Sigmoid colon (tissue), 7 donors: ENCODE measurements around the gene C1orf74. TPM values are rescaled to one million over a fixed set of nuclear protein-coding genes. Genes with fewer than 3 reads are reported as not detected.

Source experiments
- DNase-seq: peaks from one replicate; pipeline ENCODE4 v3.0.0-alpha.2; 2019
- H3K27ac ChIP-seq, 4 donors: fragments of 200-600 bp; sonication (generic); one replicate each; pipeline ENCODE4 v1.5.1; 2016 to 2019; ENCODE audit warnings: mild to moderate bottlenecking in 1 of 4
- H3K27me3 ChIP-seq, 3 donors: fragments of 200-600 bp; sonication (generic); one replicate each; pipeline ENCODE4 v1.5.1; 2019; ENCODE audit warnings: mild to moderate bottlenecking in 1 of 3
- H3K36me3 ChIP-seq, 4 donors: fragments of 200-600 bp; sonication (generic); one replicate each; pipeline ENCODE4 v1.5.1; 2016 to 2019
- H3K4me1 ChIP-seq, 4 donors: fragments of 200-600 bp; sonication (generic); one replicate each; pipeline ENCODE4 v1.5.1; 2017 to 2019
- H3K4me3 ChIP-seq, 4 donors: fragments of 200-600 bp; sonication (generic); one replicate each; pipeline ENCODE4 v1.5.1; 2017 to 2019; ENCODE audit warnings: mild to moderate bottlenecking in 2 of 4, moderate library complexity in 1 of 4
- H3K9me3 ChIP-seq, 4 donors: fragments of 200-600 bp in 3 of 4; sonication (generic) in 3 of 4; one replicate each; pipeline versions ENCODE4 v1.5.1 to v1.6.1; 2013 to 2019
- CTCF ChIP-seq, 4 experiments: fragments of 450-650 bp in 3 of 4; fragments of 200-600 bp in 1 of 4; IDR thresholded peaks; one replicate each; pipeline ENCODE4 v1.5.1; 2016 to 2019; ENCODE audit warnings: antibody characterized with exemption in 4 of 4, mild to moderate bottlenecking in 3 of 4, moderate library complexity in 2 of 4
- EP300 ChIP-seq, 4 donors: sonication (generic); formaldehyde crosslinking; IDR thresholded peaks; one replicate each; pipeline ENCODE4 v1.6.1; 2017; ENCODE audit warnings: antibody characterized with exemption in 4 of 4
- POLR2A ChIP-seq, 2 donors: fragments of 450-650 bp; IDR thresholded peaks; one replicate each; pipeline ENCODE4 v1.6.1; 2016; ENCODE audit warnings: antibody characterized with exemption in 2 of 2, mild to moderate bottlenecking in 2 of 2, moderate library complexity in 2 of 2
- POLR2AphosphoS5 ChIP-seq, 4 donors: sonication (generic); formaldehyde crosslinking; IDR thresholded peaks; one replicate each; pipeline ENCODE4 v1.6.1; 2017; ENCODE audit warnings: antibody characterized with exemption in 4 of 4
- WGBS, 2 donors: extraction: QIAGEN DNeasy Blood & Tissue Kit; methylation state at CpG; one replicate each; pipeline ENCODE4 v1.1.7; 2013; 5-methylcytosine and 5-hydroxymethylcytosine counted together
- intact Hi-C: fragments of 100-400 bp; cut with DNase I; formaldehyde crosslinking; loops from one replicate; pipeline ENCODE4 v1.15.1; 2023
- polyA plus RNA-seq, 3 donors: library from polyadenylated mRNA; stranded (reverse); fragments of 200-250 nt; gene quantifications; one replicate each; pipeline ENCODE4 v1.2.3, GENCODE V29; 2013
- total RNA-seq, 4 donors: library from RNA; depleted of rRNA; stranded (reverse); fragments of >200 nt; gene quantifications; one replicate each; pipeline ENCODE4 v1.1.0, GENCODE V29; 2016
- donor health status: healthy with polysubstance abuse.
- donor health status: Bipolar disorder and iron deficiency.
- donor health status: healthy.

Gene C1orf74
- total and polyA plus RNA-seq, 7 donors, result 0.28 to 1.8 (median 1.2) TPM

DNA sequence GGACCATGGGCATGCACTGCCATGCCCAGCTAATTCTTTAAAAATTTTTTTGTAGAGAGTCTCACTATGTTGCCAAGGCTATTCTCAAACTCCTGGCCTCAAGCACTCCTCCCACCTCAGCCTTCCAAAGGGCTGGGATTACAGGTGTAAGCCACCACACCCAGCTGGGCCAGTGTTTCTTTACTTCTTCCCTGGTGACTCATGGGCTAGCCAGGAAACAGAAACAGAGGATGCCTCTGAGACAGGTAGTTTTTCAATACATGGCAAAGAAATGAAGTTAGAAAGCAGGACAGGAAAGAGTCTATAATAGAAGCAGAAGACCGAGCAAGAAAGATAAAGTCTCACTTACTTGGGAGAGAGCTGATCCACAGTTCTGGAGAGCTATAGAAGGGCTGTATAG is 7.6 kb upstream of the C1orf74 start:
- intact Hi-C loops, result no loop called here
- no peaks in the 10 kb centered on the region for H3K27me3 ChIP-seq
- WGBS, 2 donors, result 25 to 43% methylated on average over 1 of the region's 1 CpG
- TF ChIP-seq POLR2A (IDR thresholded peaks at IDR 0.05) (no peak), POLR2AphosphoS5 (IDR thresholded peaks at IDR 0.05) (no peak), EP300 (IDR thresholded peaks at IDR 0.05) (no peak)
- H3K27ac ChIP-seq, result no peak overlapping the region
- no peak for DNase-seq
- H3K4me1 ChIP-seq, result peaks cover 0 to 17% (median 15%) of the 10 kb centered on the region in 4 donors
- H3K36me3 ChIP-seq, result no peaks in the 10 kb centered on the region
- no peaks in the 10 kb centered on the region for H3K9me3 ChIP-seq
- H3K4me3 ChIP-seq, result no peak overlapping the region

DNA sequence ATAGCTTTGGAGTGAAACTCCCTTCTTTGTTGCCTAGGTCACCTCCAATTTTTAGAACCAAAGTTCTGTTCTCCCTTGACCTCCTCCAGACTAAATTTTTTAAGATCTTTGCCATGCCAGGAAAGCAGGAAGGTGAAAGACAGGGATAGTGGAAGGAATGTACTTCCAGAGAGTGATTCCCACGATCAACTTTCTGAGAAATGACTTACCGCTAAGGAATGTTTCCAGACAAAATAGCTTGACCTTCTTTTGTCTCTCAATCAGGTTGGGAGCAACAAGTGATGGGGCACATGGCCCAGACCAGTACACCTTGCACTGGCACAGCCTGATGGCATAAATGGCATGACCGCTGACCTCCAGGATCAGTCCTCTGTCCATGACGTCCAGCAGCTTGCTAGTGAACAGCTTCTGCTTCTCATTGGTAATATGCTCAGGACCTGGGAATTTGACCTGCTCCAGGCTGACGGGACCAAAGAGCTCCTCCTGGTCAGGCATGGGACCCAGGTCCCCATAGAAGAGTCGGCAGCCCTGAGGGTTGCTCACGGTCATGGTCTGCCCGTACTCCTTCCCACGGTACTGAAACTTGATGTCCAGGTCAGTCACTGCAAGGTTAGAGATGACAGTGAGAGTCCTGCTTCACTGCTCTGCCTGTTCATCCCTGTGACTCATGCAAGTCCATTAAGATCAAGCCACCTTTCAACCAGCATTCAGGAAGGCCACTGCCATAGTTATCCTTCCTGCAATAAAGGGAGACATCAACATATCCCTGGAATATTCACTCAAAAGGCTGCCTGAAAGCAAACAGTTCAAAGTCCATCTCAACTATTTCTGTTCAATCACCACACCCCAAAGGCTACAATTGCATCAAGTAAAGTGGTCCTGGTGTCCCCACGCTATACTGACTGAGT is 6.2 kb upstream of the C1orf74 start:
- TF ChIP-seq POLR2AphosphoS5 (IDR thresholded peaks at IDR 0.05) (no peak), EP300 (IDR thresholded peaks at IDR 0.05) (no peak), CTCF (IDR thresholded peaks at IDR 0.05) (no peak), POLR2A (IDR thresholded peaks at IDR 0.05) (no peak)
- Histone ChIP-seq H3K4me3 (no peak overlapping the region), H3K27ac (no peak overlapping the region), H3K4me1 (peaks cover 0 to 19% (median 17%) of the 10 kb centered on the region in 4 donors), H3K36me3 (no peaks in the 10 kb centered on the region), H3K27me3 (no peaks in the 10 kb centered on the region), H3K9me3 (no peaks in the 10 kb centered on the region)
- intact Hi-C loops, result no loop called here
- 80 to 90% methylated on average over 10 of the region's 10 CpGs for WGBS, 2 donors
- no peak for DNase-seq

DNA sequence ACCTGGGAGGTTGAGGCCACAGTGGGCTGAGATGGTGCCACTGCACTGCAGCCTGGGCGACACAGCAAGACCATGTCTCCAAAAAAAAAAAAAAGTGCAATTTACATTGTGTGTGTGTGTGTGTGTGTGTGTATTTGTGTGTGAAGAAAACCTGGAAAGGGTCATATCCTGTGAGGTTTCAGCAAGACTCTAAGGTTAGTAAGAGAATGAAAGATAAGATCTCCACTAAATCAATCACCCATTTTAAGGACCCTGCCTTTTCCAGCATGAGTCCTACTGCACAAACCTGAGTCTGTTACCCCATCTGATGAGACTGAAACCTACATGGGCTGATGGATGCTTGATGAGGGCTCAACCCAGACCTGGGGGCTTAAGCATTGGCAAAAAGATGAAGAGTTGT is 4.9 kb upstream of the C1orf74 start:
- intact Hi-C loops, result no loop called here
- H3K9me3 ChIP-seq, result no peaks in the 10 kb centered on the region
- no peaks in the 10 kb centered on the region for H3K36me3 ChIP-seq
- TF ChIP-seq POLR2A (IDR thresholded peaks at IDR 0.05) (no peak), EP300 (IDR thresholded peaks at IDR 0.05) (no peak), CTCF (IDR thresholded peaks at IDR 0.05) (no peak), POLR2AphosphoS5 (IDR thresholded peaks at IDR 0.05) (no peak)
- H3K27ac ChIP-seq, result no peak overlapping the region
- peaks cover 0 to 19% (median 17%) of the 10 kb centered on the region in 4 donors for H3K4me1 ChIP-seq
- no peak for DNase-seq
- 89 to 98% methylated on average over 1 of the region's 1 CpG for WGBS, 2 donors
- H3K4me3 ChIP-seq, result no peak overlapping the region
- no peaks in the 10 kb centered on the region for H3K27me3 ChIP-seq

DNA sequence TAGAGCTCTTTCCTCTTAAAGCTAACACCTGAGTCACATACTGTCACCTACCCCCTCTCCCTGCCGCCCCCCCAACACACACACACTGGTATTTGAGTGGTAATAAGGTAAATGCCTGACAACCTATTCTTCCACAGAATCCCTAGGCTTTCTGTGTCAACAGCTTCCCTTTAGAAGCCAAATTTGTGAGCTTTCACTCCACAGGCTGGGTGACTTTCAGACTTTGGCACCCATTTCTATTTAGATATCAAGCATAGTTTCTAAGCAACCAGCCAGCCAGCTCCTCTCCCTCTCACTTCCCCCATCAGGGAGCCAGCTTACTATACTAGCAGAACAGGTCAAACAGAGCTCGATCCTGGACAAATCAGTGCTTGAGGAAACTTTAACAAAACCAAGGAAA is 3.2 kb upstream of the C1orf74 start:
- DNase-seq, result peak; percentile 79
- H3K27ac ChIP-seq, result peak overlapping the region; percentile 66 to 86 (median 81)
- H3K4me3 ChIP-seq, result no peak overlapping the region
- H3K9me3 ChIP-seq, result no peaks in the 10 kb centered on the region
- TF ChIP-seq CTCF (IDR thresholded peaks at IDR 0.05), result no peak
- TF ChIP-seq EP300 (IDR thresholded peaks at IDR 0.05), result no peak
- no peak for TF ChIP-seq POLR2A (IDR thresholded peaks at IDR 0.05)
- no peak for TF ChIP-seq POLR2AphosphoS5 (IDR thresholded peaks at IDR 0.05)
- H3K36me3 ChIP-seq, result no peaks in the 10 kb centered on the region
- intact Hi-C loops, result no loop called here
- WGBS, 2 donors, result 13 to 57% methylated on average over 2 of the region's 2 CpGs
- H3K27me3 ChIP-seq, result no peaks in the 10 kb centered on the region
- peaks cover 0 to 28% (median 27%) of the 10 kb centered on the region in 4 donors for H3K4me1 ChIP-seq

DNA sequence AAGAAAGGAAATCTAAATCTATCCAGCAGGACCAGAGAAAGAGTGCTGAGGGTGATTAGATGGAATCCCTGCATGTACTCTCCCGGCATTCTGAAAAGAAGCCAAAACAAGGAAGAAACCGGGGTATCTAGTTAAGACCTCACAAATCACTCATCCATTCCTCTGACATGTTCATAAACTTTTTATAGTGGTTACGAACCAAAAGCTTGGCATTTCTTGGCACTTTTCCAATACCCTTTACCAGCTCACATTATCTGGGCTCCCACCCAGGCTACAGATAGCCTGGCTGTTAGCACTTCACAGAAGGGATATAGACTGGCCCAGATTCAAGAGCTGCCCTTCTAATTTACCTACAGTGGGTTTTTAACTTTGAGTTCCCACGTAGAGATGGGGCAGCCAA is 1.8 kb upstream of the C1orf74 start:
- no peaks in the 10 kb centered on the region for H3K9me3 ChIP-seq
- no peaks in the 10 kb centered on the region for H3K27me3 ChIP-seq
- intact Hi-C loops, result no loop called here
- H3K27ac ChIP-seq, result peak overlapping the region; percentile 66 to 86 (median 81)
- 26 to 50% methylated on average over 4 of the region's 4 CpGs for WGBS, 2 donors
- H3K4me3 ChIP-seq, result no peak overlapping the region
- H3K36me3 ChIP-seq, result no peaks in the 10 kb centered on the region
- H3K4me1 ChIP-seq, result peaks cover 0 to 28% (median 27%) of the 10 kb centered on the region in 4 donors
- TF ChIP-seq POLR2AphosphoS5 (IDR thresholded peaks at IDR 0.05) (no peak), EP300 (IDR thresholded peaks at IDR 0.05) (no peak), CTCF (IDR thresholded peaks at IDR 0.05) (no peak), POLR2A (IDR thresholded peaks at IDR 0.05) (no peak)
- DNase-seq, result no peak
